Aorta (tissue), 5 donors: ENCODE measurements around the gene CBX8. TPM values are rescaled to one million over a fixed set of nuclear protein-coding genes. Genes with fewer than 3 reads are reported as not detected.

ENCODE experiments used
- ATAC-seq: fragments of 200-7000 bp; cut with Tn5 transposase; one replicate; pipeline ENCODE4 v1.9.1; 2022; ENCODE audit warnings: moderate library complexity; ENCODE audit not compliant: low FRiP score
- DNase-seq, 2 donors: peaks; one replicate each; pipeline ENCODE4 v3.0.0-alpha.2; 2020
- H3K27ac ChIP-seq, 2 donors: one replicate each; pipeline ENCODE4 v1.5.1; 2013; ENCODE audit warnings: low read length in 2 of 2, mild to moderate bottlenecking in 2 of 2, moderate library complexity in 2 of 2, control low read depth in 1 of 2, inconsistent platforms in 1 of 2, low read depth in 1 of 2
- H3K27me3 ChIP-seq, 2 donors: one replicate each; pipeline ENCODE4 v1.6.1; 2013; ENCODE audit warnings: control low read depth in 1 of 2, low read length in 1 of 2, mild to moderate bottlenecking in 1 of 2, moderate library complexity in 1 of 2; ENCODE audit not compliant: insufficient read depth in 2 of 2, control insufficient read depth in 1 of 2
- H3K36me3 ChIP-seq, 2 donors: one replicate each; pipeline ENCODE4 v1.6.1; 2013; ENCODE audit warnings: control low read depth in 1 of 2, low read length in 1 of 2, mild to moderate bottlenecking in 1 of 2; ENCODE audit not compliant: insufficient read depth in 2 of 2, control insufficient read depth in 1 of 2
- H3K4me1 ChIP-seq, 2 donors: one replicate each; pipeline ENCODE4 v1.6.1; 2013; ENCODE audit warnings: low read length in 2 of 2, control low read depth in 1 of 2, mild to moderate bottlenecking in 1 of 2, moderate library complexity in 1 of 2; ENCODE audit not compliant: insufficient read depth in 2 of 2, control insufficient read depth in 1 of 2
- H3K4me3 ChIP-seq, 2 donors: one replicate each; pipeline ENCODE4 v1.5.1; 2013; ENCODE audit warnings: low read length in 2 of 2, control low read depth in 1 of 2, mild to moderate bottlenecking in 1 of 2
- H3K9me3 ChIP-seq: one replicate; pipeline ENCODE4 v1.6.1; 2013; ENCODE audit warnings: mild to moderate bottlenecking, low read length; ENCODE audit not compliant: control insufficient read depth
- WGBS, 2 donors: extraction: QIAGEN DNeasy Blood & Tissue Kit; methylation state at CpG; one replicate each; pipeline ENCODE4 v1.1.7; 2013; 5-methylcytosine and 5-hydroxymethylcytosine counted together
- intact Hi-C, 2 donors: fragments of 100-400 bp; cut with DNase I; formaldehyde crosslinking; loops; one replicate each; pipeline versions ENCODE4 v1.14.2 to v1.15.0; 2022
- polyA plus RNA-seq, 2 donors: library from polyadenylated mRNA; stranded (reverse); fragments of 200-250 nt; gene quantifications; one replicate each; pipeline ENCODE4 v1.2.3, GENCODE V29; 2013
- total RNA-seq, 2 donors: library from RNA; stranded (reverse); fragmentation: NEBNext Ultra II Directional; extraction: Animal tissue kit (Norgen Biotek cat#: 25700); gene quantifications; one replicate each; pipeline ENCODE4 v1.2.1, GENCODE V29; 2021
- donor health status: healthy with polysubstance abuse.
- donor health status: Bipolar disorder and iron deficiency.
- donor health status: DM: no; HTN: no; CAD: no.
- donor health status: DM: no; HTN: no; CAD: no.
- donor health status: DM: yes; HTN: yes; CAD: no.

Gene CBX8
- total and polyA plus RNA-seq, 4 donors: 1.4 to 6.2 (median 3.9) TPM

DNA sequence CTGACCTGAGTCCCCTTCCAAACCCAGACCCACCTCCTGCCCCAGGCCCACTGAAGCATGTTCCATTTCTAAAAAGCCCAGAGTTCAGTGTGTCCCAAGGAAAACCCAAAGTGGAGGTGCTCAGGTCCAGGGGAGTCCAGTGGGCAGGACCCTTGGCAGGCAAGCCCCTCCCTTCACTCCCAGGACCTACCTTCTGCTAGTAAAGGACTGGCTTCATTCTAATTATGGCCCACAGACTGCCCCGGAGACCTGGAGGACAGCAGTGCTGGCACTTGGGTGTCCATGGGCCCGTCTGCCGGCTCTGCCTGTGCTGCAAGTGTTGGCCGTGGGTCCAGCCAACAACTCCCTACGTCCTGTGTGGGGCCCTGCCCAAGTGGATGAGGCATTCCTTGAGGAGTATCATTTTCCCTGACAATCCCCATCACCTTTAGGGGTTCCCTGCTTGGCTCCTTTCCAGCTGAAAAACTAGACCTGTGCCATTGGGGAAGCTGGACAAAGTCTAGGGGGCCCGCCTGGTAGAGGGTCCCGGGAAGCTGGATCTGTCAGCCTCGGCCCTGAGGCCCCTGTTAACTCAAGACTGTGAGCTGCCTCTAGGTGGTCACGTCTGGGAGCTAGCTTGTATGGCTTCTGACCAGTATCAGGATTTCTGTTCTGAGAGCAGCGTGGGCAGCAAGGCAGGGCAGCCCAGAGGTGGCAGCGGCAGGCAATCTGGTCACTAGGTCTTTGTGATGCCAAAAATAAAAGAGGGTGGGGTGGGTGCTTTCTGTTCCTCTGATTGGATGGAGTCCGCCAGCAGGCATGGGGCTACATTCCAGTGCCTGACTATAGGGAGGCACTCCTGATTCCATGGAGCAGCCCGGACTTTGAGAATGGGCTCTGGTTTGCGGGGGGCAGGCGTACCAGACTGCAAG, 10.7 kb downstream of the CBX8 start:
- intact Hi-C loops: no loop called here
- no peak overlapping the region for H3K4me3 ChIP-seq
- H3K9me3 ChIP-seq: no peaks in the 10 kb centered on the region
- no peaks in the 10 kb centered on the region for H3K27me3 ChIP-seq
- no peaks in the 10 kb centered on the region for H3K36me3 ChIP-seq
- H3K4me1 ChIP-seq: no peaks in the 10 kb centered on the region
- no peak overlapping the region for H3K27ac ChIP-seq
- no peak for ATAC-seq
- peak; percentile 38 to 61 for DNase-seq
- 83 to 88% methylated on average over 15 of the region's 15 CpGs for WGBS, 2 donors

DNA sequence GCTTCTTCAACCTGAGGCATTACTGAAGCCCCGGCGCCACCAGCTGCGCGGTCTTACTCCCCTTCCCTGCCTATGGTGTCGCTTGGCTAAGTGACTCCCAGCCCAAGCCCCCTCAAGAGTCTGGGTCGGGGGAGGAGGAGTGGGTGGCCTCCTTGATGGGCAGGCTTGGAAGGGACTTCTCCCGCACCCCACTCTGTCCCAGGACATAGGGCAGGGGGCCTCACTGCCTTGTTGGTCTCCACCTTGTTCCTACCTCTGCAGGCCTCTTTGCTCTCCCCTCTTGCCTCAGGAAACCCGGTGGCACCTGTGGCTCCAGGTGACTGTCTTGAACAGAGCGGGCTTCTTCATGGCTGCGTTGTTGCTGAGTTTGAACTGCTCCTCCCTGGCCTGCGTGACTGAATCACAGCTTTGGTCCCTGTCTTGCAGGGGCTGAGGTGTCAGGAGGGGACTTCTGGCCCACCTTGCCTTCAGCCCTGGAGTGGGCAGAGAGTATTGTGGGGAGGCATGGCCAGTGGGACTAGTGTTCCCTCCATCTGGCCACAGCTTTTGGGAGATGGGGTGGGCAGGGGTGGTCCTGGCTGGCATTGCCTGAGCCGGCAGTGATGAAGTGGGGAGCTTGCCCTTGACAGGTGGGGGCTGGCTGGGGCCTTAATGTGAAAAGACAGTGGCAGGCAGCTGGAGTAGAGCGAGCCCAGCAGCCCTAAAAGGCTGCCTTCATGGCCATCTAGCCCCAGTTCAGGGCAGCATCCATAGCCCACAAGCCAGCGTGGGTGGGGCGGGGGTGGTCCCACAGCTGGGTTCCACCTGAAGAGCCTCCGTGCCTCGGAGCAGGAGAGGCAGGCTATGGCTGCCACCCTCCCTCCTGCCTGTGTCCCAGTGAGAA, 11.6 kb downstream of the CBX8 start:
- DNase-seq (peak; percentile 8 to 69), ATAC-seq (no peak)
- WGBS, 2 donors: 96 to 97% methylated on average over 17 of the region's 17 CpGs
- H3K9me3 ChIP-seq: no peaks in the 10 kb centered on the region
- H3K36me3 ChIP-seq: no peaks in the 10 kb centered on the region
- no peak overlapping the region for H3K4me3 ChIP-seq
- H3K27me3 ChIP-seq: no peaks in the 10 kb centered on the region
- H3K4me1 ChIP-seq: no peaks in the 10 kb centered on the region
- H3K27ac ChIP-seq: no peak overlapping the region
- intact Hi-C loops: no loop called here

DNA sequence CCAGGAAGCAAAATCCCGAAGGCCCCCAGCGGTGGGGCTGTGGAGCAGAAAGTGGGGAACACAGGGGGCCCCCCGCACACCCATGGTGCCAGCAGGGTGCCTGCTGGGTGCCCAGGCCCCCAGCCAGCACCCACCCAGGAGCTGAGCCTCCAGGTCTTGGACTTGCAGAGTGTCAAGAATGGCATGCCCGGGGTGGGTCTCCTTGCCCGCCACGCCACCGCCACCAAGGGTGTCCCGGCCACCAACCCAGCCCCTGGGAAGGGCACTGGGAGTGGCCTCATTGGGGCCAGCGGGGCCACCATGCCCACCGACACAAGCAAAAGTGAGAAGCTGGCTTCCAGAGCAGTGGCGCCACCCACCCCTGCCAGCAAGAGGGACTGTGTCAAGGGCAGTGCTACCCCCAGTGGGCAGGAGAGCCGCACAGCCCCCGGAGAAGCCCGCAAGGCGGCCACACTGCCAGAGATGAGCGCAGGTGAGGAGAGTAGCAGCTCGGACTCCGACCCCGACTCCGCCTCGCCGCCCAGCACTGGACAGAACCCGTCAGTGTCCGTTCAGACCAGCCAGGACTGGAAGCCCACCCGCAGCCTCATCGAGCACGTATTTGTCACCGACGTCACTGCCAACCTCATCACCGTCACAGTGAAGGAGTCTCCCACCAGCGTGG, 12.4 kb downstream of the CBX8 start:
- intact Hi-C loops: no loop called here
- Histone ChIP-seq H3K4me3 (no peak overlapping the region), H3K9me3 (no peaks in the 10 kb centered on the region), H3K27ac (no peak overlapping the region), H3K4me1 (no peaks in the 10 kb centered on the region), H3K27me3 (no peaks in the 10 kb centered on the region), H3K36me3 (no peaks in the 10 kb centered on the region)
- 97 to 99% methylated on average over 30 to 31 of the region's 31 CpGs for WGBS, 2 donors
- peak; percentile 31 to 75 for DNase-seq
- ATAC-seq: no peak

DNA sequence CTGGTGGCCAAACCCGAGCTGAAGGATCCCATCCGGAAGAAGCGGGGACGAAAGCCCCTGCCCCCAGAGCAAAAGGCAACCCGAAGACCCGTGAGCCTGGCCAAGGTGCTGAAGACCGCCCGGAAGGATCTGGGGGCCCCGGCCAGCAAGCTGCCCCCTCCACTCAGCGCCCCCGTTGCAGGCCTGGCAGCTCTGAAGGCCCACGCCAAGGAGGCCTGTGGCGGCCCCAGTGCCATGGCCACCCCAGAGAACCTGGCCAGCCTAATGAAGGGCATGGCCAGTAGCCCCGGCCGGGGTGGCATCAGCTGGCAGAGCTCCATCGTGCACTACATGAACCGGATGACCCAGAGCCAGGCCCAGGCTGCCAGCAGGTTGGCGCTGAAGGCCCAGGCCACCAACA, 13.0 kb downstream of the CBX8 start:
- ATAC-seq: no peak

DNA sequence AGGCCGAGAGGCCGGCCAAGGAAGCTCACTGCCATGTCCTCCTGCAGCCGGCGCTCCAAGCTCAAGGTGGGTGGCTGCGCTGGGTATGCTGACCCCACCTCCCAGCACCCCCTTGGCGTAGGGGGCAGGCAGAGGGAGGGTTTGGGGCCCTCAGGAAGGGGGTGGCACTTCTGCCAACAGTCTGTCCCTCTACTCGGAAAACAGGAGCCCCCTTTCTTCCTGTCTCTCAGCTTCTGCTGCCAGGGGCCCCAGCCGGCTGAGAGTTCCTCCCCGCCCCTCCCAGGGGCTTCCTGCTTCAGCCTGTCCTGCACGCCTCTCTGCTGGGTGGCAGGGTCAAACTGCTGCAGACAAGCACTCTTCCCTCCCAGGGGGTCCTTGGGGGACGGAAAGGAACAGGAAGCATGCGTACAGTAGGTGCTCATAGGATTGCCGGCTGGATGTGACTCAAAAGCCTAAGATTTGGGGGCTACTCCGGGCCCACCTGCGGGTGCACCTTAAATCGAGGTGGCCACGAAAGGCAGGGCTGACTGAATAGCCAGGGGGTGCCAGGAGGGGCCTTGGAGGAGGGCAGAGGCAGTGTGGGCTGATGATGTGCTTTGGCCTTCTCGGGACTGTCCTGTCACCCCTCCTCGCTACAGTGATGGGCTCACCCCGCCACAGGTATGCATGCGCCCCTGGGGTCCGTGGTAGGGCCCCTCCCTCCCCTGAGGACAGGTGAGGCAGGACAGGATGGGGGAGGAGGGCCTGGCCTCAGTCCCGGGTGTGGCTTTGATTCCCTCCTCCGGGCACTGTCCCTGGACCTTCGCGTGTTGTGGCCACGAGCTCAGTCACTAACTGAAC, 14.9 kb downstream of the CBX8 start:
- 91% methylated on average over 27 of the region's 27 CpGs for WGBS, 2 donors

More for the DNA sequence above, 13.0 kb downstream of the CBX8 start:
- no peaks in the 10 kb centered on the region for H3K36me3 ChIP-seq
- H3K4me3 ChIP-seq: no peak overlapping the region
- WGBS, 2 donors: 93 to 94% methylated on average over 18 of the region's 18 CpGs
- peak; percentile 48 to 73 for DNase-seq
- no peak overlapping the region for H3K27ac ChIP-seq
- no peaks in the 10 kb centered on the region for H3K9me3 ChIP-seq
- H3K4me1 ChIP-seq: no peaks in the 10 kb centered on the region
- intact Hi-C loops: no loop called here
- no peaks in the 10 kb centered on the region for H3K27me3 ChIP-seq

DNA sequence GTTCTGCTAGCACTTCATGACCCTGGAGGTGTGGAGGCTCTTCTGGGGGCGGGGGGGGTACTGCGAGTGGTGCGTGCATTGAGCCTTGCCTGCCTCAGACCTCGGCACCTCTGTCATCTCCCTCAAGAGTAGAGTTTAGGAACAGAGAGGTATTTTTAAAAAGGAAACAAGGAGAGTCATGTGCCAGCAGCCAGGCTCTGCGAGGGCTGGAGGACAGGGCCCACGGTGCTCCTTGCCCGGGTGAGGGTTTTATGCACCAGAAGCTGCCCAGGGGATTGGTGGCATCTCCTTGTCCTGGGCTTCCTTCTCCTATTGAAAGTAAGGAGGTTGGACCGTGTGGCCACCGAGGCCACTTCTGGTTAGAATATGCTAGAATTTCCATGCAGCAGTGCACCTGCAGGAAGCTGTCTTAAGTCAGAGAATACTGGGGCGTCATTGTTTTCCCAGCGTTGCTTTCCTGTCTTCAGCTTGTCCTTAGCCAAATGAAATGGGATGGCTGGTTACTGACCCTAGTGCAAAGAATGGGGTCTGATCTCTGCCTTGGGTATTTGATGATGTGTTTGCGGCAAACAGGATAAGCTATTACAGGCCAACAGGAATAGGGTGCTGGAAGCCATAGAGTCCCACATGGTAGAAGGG, 15.7 kb downstream of the CBX8 start:
- DNase-seq (peak; percentile 29 to 42), ATAC-seq (no peak)
- no peak overlapping the region for H3K4me3 ChIP-seq
- intact Hi-C loops: no loop called here
- H3K27ac ChIP-seq: no peak overlapping the region
- no peaks in the 10 kb centered on the region for H3K4me1 ChIP-seq
- H3K9me3 ChIP-seq: no peaks in the 10 kb centered on the region
- peaks cover 0 to 2% of the 10 kb centered on the region in 2 donors for H3K27me3 ChIP-seq
- no peaks in the 10 kb centered on the region for H3K36me3 ChIP-seq
- WGBS, 2 donors: 85 to 89% methylated on average over 12 of the region's 12 CpGs

More for the DNA sequence above, 14.9 kb downstream of the CBX8 start:
- peak; percentile 41 to 61 for DNase-seq
- intact Hi-C loops: no loop called here
- H3K27ac ChIP-seq: no peak overlapping the region
- no peaks in the 10 kb centered on the region for H3K4me1 ChIP-seq
- peaks cover 0 to 2% of the 10 kb centered on the region in 2 donors for H3K27me3 ChIP-seq
- ATAC-seq: no peak
- H3K9me3 ChIP-seq: no peaks in the 10 kb centered on the region
- H3K36me3 ChIP-seq: no peaks in the 10 kb centered on the region
- H3K4me3 ChIP-seq: no peak overlapping the region

DNA sequence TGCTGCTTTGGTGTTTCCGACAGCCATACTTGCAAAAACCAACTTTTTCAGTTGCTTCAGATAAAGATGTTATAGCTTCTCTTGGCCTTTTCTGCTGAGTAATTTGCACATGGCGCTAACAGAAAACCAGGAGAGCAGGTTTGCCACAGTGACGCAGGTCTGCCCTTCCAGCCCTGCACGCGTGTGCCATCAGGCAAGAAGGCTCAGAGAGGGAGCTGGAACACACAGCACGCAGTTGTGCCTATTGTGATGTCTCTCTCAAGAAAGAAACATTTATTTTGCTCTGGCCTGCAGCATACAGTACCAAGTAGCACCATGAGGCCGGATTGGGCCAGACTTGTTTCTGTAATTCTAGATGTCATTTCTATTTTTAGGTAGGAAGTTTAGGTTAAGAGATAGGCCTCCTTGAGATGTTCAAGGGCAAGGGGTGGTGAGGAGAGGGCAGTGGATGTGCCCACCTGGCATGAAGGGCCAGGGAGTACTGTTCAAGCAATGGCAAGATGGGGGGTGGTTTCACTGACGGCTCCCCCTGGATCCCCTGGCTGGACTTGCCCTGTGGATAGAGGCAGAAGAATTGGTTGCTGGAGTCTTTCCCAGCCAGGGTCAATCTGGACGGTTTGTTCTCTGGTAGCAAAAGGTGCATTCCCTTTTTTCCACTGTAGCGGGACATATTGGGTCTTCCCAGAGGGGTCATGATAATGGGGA, 17.1 kb downstream of the CBX8 start:
- WGBS, 2 donors: 84 to 91% methylated on average over 10 of the region's 10 CpGs
- no peak overlapping the region for H3K27ac ChIP-seq
- peak; percentile 9 to 49 for DNase-seq
- H3K4me3 ChIP-seq: no peak overlapping the region
- ATAC-seq: no peak
- no peaks in the 10 kb centered on the region for H3K36me3 ChIP-seq
- H3K9me3 ChIP-seq: no peaks in the 10 kb centered on the region
- H3K27me3 ChIP-seq: peaks cover 0 to 2% of the 10 kb centered on the region in 2 donors
- no peaks in the 10 kb centered on the region for H3K4me1 ChIP-seq
- intact Hi-C loops: loop anchor here in 1 of 2 donors (5.0 kb wide), 1 partner anchor 53 kb away; no protein-coding TSS in a partner anchor
